Gastrocnemius medialis (tissue), 4 donors: ENCODE measurements around the gene TRIM22. TPM values are rescaled to one million over a fixed set of nuclear protein-coding genes. Genes with fewer than 3 reads are reported as not detected.
A peak's percentile ranks its signal among the peaks of the same experiment; 100 is the strongest.
"Not testable (repeated sequence)": the region's sequence is repeated elsewhere in the genome, so short reads cannot be mapped to it uniquely, and the experiment has no call there.

Experiments used
- ATAC-seq, 2 donors: fragments of 150-250 bp; one replicate each; pipeline ENCODE4 v1.9.1; 2016
- DNase-seq, 2 donors: peaks; one replicate each; pipeline ENCODE4 v3.0.0-alpha.2; 2019
- H3K27ac ChIP-seq, 4 donors: fragments of 200-600 bp; sonication (generic); 1 replicate in 1 of 4; 2 replicates in 3 of 4; pipeline ENCODE4 v1.5.1; 2016 to 2018; ENCODE audit warnings: mild to moderate bottlenecking in 2 of 4, moderate library complexity in 1 of 4
- H3K27me3 ChIP-seq, 3 donors: fragments of 200-600 bp; sonication (generic) in 2 of 3; 1 replicate in 1 of 3; 2 replicates in 2 of 3; pipeline versions ENCODE4 v1.5.1 to v1.6.0; 2016 to 2019; ENCODE audit warnings: mild to moderate bottlenecking in 1 of 3, moderate library complexity in 1 of 3
- H3K36me3 ChIP-seq, 2 donors: fragments of 200-600 bp; sonication (generic) in 1 of 2; one replicate each; pipeline ENCODE4 v1.5.1; 2017 to 2018
- H3K4me1 ChIP-seq, 2 donors: fragments of 200-600 bp; sonication (generic) in 1 of 2; one replicate each; pipeline ENCODE4 v1.5.1; 2016 to 2017; ENCODE audit warnings: mild to moderate bottlenecking in 2 of 2
- H3K4me3 ChIP-seq, 4 donors: fragments of 200-600 bp; sonication (generic) in 3 of 4; 1 replicate in 1 of 4; 2 replicates in 3 of 4; pipeline ENCODE4 v1.5.1; 2016 to 2019; ENCODE audit warnings: mild to moderate bottlenecking in 2 of 4
- H3K9me3 ChIP-seq, 3 donors: fragments of 200-600 bp; sonication (generic) in 2 of 3; 1 replicate in 1 of 3; 2 replicates in 2 of 3; pipeline ENCODE4 v1.5.1; 2016 to 2019
- POLR2A ChIP-seq, 2 donors: fragments of 450-650 bp; IDR thresholded peaks; one replicate each; pipeline ENCODE4 v1.6.1; 2017; ENCODE audit warnings: antibody characterized with exemption in 2 of 2, mild to moderate bottlenecking in 2 of 2, moderate library complexity in 2 of 2
- in situ Hi-C, 4 donors: fragments of 200-750 bp; cut with MboI; loops; one replicate each; pipeline versions ENCODE4 v1.15.0 to v1.8.0; 2017; ENCODE audit warnings: low sequenced_read_pairs in 4 of 4
- intact Hi-C: fragments of 100-400 bp; cut with DNase I; formaldehyde crosslinking; loops from one replicate; pipeline ENCODE4 v1.15.1; 2023; ENCODE audit warnings: low total_unique reads
- total RNA-seq, 4 donors: library from RNA; depleted of rRNA; stranded (reverse); fragments of >200 nt; gene quantifications; one replicate each; pipeline versions ENCODE4 v1.1.0 to v1.2.3, GENCODE V29; 2016
- TF ChIP-seq, protein P1 (sequence below), 5 experiments: fragments of 450-650 bp in 3 of 5; fragments of 200-600 bp in 2 of 5; sonication (generic) in 2 of 5; IDR thresholded peaks in 4 of 5; conservative IDR thresholded peaks in 1 of 5; 1 replicate in 4 of 5; 2 replicates in 1 of 5; pipeline ENCODE4 v1.5.1; 2016 to 2019; ENCODE audit warnings: antibody characterized with exemption in 5 of 5, mild to moderate bottlenecking in 3 of 5, moderate library complexity in 3 of 5

TRIM22 gene
- total RNA-seq, 4 donors from 2014 or later, result 5.3 to 15.8 (median 8.8) TPM

DNA sequence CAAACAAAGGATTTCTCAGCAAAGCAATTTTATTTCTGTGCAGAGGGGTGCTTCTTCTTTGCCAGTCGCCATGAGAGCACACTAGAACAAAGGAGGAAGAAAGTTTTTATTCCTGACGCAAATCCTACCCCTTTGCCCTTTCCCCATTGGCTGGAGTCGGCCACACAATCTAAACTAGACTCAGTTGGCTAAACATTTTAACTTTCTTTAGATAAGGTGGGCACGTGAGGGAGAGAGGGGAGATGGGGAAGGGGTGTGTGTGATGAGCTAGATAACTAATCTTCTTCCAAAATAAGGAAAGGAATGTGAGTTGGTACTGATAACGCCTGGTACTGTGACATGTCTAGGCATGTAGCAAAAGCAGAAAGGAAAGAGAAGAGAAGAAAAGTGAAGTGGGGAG, 626 bp downstream of the TRIM22 start:
- Histone ChIP-seq H3K36me3 (no peaks in the 10 kb centered on the region), H3K27me3 (no peaks in the 10 kb centered on the region), H3K4me1 (peaks cover 2 to 11% of the 10 kb centered on the region in 2 donors), H3K27ac (peak overlapping the region; percentile 63 to 84 (median 72)), H3K4me3 (peak overlapping the region; percentile 39 to 53 (median 48)), H3K9me3 (no peaks in the 10 kb centered on the region)
- in situ Hi-C loops (no loop called here), intact Hi-C loops (loop anchor here (5.0 kb wide), 1 partner anchor 117 kb away; the partner anchor contains the start of gene OR52N2)
- ATAC-seq, result peak in 1 of 2 donors; percentile 31
- DNase-seq, result no peak
- TF ChIP-seq POLR2A (IDR thresholded peaks at IDR 0.05), result no peak
- TF ChIP-seq, protein P1, sequence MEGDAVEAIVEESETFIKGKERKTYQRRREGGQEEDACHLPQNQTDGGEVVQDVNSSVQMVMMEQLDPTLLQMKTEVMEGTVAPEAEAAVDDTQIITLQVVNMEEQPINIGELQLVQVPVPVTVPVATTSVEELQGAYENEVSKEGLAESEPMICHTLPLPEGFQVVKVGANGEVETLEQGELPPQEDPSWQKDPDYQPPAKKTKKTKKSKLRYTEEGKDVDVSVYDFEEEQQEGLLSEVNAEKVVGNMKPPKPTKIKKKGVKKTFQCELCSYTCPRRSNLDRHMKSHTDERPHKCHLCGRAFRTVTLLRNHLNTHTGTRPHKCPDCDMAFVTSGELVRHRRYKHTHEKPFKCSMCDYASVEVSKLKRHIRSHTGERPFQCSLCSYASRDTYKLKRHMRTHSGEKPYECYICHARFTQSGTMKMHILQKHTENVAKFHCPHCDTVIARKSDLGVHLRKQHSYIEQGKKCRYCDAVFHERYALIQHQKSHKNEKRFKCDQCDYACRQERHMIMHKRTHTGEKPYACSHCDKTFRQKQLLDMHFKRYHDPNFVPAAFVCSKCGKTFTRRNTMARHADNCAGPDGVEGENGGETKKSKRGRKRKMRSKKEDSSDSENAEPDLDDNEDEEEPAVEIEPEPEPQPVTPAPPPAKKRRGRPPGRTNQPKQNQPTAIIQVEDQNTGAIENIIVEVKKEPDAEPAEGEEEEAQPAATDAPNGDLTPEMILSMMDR (IDR thresholded peaks at IDR 0.05 in 4 of 5, conservative IDR thresholded peaks at IDR 0.05 in 1 of 5), result no peak

DNA sequence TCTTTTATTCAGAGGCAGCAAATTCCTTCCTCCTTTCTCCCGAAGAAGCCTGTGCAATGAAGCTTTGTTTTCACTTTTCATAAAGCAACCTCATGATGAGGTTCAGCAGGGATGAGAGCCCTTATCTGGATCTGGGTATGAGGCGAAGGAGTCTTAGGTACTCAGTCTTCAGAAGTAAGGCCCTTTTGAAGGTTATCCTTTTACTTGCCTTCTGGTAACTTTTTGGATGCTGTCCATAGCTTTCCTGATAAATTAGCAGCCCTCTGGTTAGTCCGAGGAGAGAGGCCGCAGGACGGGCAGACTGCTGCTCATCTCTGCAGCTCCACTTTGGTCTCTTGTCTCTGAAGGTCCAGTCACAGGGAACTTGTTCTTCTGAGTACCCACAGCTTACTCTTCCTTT, 1.1 kb downstream of the TRIM22 start:
- Histone ChIP-seq H3K27ac (peak overlapping the region; percentile 63 to 84 (median 72)), H3K9me3 (no peaks in the 10 kb centered on the region), H3K4me1 (peaks cover 0 to 10% of the 10 kb centered on the region in 2 donors), H3K4me3 (peak overlapping the region; percentile 39 to 53 (median 48)), H3K36me3 (no peaks in the 10 kb centered on the region), H3K27me3 (no peaks in the 10 kb centered on the region)
- in situ Hi-C loops (no loop called here), intact Hi-C loops (loop anchor here (5.0 kb wide), 1 partner anchor 117 kb away; the partner anchor contains the start of gene OR52N2)
- no peak for TF ChIP-seq POLR2A (IDR thresholded peaks at IDR 0.05)
- TF ChIP-seq, protein P1 (IDR thresholded peaks at IDR 0.05 in 4 of 5, conservative IDR thresholded peaks at IDR 0.05 in 1 of 5), result no peak
- no peak for DNase-seq
- ATAC-seq, result peak in 1 of 2 donors; percentile 14

DNA sequence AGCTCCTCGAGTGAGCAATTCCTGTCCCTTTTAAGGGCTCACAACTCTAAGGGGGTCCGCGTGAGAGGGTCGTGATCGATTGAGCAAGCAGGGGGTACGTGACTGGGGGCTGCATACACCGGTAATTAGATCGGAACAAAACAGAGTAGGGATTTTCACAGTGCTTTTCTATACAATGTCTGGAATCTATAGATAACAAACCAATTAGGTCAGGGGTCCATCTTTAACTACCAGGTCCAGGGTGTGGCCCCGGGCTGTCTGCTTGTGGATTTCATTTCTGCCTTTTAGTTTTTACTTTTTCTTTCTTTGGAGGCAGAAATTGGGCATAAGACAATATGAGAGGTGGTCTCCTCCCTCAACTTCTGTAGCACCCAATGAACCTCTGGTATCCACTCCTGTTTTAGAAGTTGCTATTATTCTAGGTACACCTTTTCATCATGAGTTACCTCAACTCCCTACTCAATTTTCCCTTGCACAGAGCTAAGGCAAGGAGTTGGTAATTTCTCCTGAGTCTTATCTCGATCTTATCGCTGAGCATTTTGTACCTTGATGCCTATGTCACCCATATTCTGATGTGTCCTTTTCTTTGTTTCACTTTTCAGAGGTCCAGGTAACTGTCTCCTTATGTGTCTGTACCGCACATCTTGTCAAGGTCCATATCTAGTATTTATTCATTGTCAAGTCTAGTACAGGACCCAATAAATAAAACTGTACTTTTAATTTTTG, 1.8 kb downstream of the TRIM22 start:
- H3K27ac ChIP-seq, result peak overlapping the region; percentile 63 to 84 (median 72)
- in situ Hi-C loops, H3K4me1 ChIP-seq, H3K27me3 ChIP-seq, DNase-seq, H3K9me3 ChIP-seq, ATAC-seq, H3K36me3 ChIP-seq: not testable (repeated sequence)
- intact Hi-C loops, result loop anchor here (5.0 kb wide), 1 partner anchor 116 kb away; the partner anchor contains the start of gene OR52N2
- H3K4me3 ChIP-seq, result peak overlapping the region; percentile 39 to 53 (median 48)

DNA sequence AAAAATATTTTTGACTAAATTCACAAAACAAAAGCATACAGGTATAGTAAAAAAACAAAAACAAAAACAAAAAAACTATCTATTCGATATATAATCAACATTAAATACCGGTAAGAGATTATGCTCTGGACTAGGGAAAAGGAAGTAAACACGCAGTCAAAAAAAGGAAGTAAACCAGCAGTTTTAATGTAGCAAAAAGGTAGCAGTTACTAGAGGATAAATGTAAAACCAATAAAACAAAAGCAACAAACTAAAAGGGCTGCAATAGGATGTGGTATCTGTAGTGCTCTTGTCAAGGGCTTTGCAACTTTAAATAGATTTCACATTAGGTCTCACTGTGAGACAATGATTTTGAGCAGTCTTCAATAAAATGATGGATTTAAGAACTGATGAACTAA, 2.4 kb downstream of the TRIM22 start:
- DNase-seq (no peak), ATAC-seq (no peak)
- in situ Hi-C loops, result no loop called here
- no peaks in the 10 kb centered on the region for H3K36me3 ChIP-seq
- no peaks in the 10 kb centered on the region for H3K9me3 ChIP-seq
- peak overlapping the region in 3 of 4 donors; percentile 39 to 73 (median 72) for H3K27ac ChIP-seq
- H3K27me3 ChIP-seq, result no peaks in the 10 kb centered on the region
- H3K4me3 ChIP-seq, result peak overlapping the region; percentile 39 to 53 (median 48)
- no peak for TF ChIP-seq POLR2A (IDR thresholded peaks at IDR 0.05)
- TF ChIP-seq, protein P1 (IDR thresholded peaks at IDR 0.05 in 4 of 5, conservative IDR thresholded peaks at IDR 0.05 in 1 of 5), result no peak
- intact Hi-C loops, result loop anchor here (5.0 kb wide), 1 partner anchor 115 kb away; the partner anchor contains the start of gene OR52N2
- peaks cover 0 to 10% of the 10 kb centered on the region in 2 donors for H3K4me1 ChIP-seq

DNA sequence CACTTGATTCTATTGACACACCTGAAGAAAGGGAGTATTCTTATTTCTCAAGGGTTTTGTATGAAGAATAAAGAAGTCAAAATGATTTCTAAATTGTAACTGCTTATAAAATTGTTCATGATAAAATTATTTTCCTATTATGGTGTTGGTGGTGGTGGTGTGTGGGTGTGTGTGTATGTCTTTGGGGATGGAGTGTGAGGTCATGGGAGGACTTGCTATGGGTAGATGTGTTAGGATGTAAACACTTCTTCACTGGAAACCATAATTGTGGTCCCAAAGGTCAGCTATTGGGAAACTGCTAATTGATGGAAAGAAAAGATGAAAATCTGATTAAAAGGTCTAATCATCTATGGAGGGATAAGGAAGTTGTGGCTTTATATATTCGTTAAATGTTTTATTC, 5.1 kb downstream of the TRIM22 start:
- in situ Hi-C loops (no loop called here), intact Hi-C loops (loop anchor here (5.0 kb wide), 1 partner anchor 113 kb away; the partner anchor contains the start of gene OR52N2)
- Histone ChIP-seq H3K36me3 (no peaks in the 10 kb centered on the region), H3K4me3 (no peak overlapping the region), H3K27me3 (no peaks in the 10 kb centered on the region), H3K9me3 (no peaks in the 10 kb centered on the region), H3K4me1 (no peaks in the 10 kb centered on the region), H3K27ac (no peak overlapping the region)
- TF ChIP-seq, protein P1 (IDR thresholded peaks at IDR 0.05 in 4 of 5, conservative IDR thresholded peaks at IDR 0.05 in 1 of 5), result no peak
- TF ChIP-seq POLR2A (IDR thresholded peaks at IDR 0.05), result no peak
- ATAC-seq (no peak), DNase-seq (no peak)
